K562 (cell line): Measurements from ENCODE around the gene CDC27. TPM values are rescaled to one million over a fixed set of nuclear protein-coding genes. Genes with fewer than 3 reads are reported as not detected.

Experiments
- ARHGAP35 ChIP-seq: fragments of 450-650 bp; IDR thresholded peaks from 2 replicates; pipeline ENCODE4 v1.6.1; 2018; ENCODE audit not compliant: partially characterized antibody
- ATF1 ChIP-seq, 2 experiments: fragments of 450-650 bp in 1 of 2; IDR thresholded peaks; 2 replicates each; pipeline ENCODE4 v1.6.1; 2016; ENCODE audit warnings: missing compliant biosample characterization in 1 of 2, missing genetic modification characterization in 1 of 2
- CHD2 ChIP-seq: IDR thresholded peaks from 2 replicates; pipeline ENCODE4 v1.6.1; 2011; ENCODE audit warnings: low read depth, low read length
- CTBP1 ChIP-seq: fragments of 450-650 bp; IDR thresholded peaks from 2 replicates; pipeline ENCODE4 v1.6.1; 2016; ENCODE audit warnings: borderline replicate concordance
- CXXC5 ChIP-seq: fragments of 250-450 bp; sonication (Bioruptor Pico); IDR thresholded peaks from 2 replicates; pipeline ENCODE4 v1.8.0; 2022; ENCODE audit warnings: inconsistent platforms, mild to moderate bottlenecking, moderate library complexity
- DACH1 ChIP-seq: fragments of 450-650 bp; IDR thresholded peaks from 2 replicates; pipeline ENCODE4 v1.6.1; 2018; ENCODE audit not compliant: partially characterized antibody
- E2F3 ChIP-seq: fragments of 250-450 bp; sonication (Bioruptor Pico); IDR thresholded peaks from 2 replicates; pipeline ENCODE4 v1.4.0; 2020; ENCODE audit warnings: mild to moderate bottlenecking
- EGR1 ChIP-seq: fragments of 450-650 bp; conservative IDR thresholded peaks from 2 replicates; pipeline ENCODE4 v1.6.1; 2017; ENCODE audit warnings: mild to moderate bottlenecking
- GATAD2A ChIP-seq: fragments of 450-650 bp; IDR thresholded peaks from 2 replicates; pipeline ENCODE4 v1.6.1; 2017
- HDAC8 ChIP-seq: fragments of 450-650 bp; IDR thresholded peaks from 2 replicates; pipeline ENCODE4 v1.6.1; 2016; ENCODE audit warnings: mild to moderate bottlenecking, missing genetic modification characterization, moderate library complexity, missing compliant biosample characterization
- HMBOX1 ChIP-seq: sonication (generic); IDR thresholded peaks from 2 replicates; pipeline ENCODE4 v1.6.1; 2016
- KDM5B ChIP-seq: fragments of 200-600 bp; sonication (generic); IDR thresholded peaks from 2 replicates; pipeline ENCODE4 v1.6.1; 2012; ENCODE audit warnings: low read depth, mild to moderate bottlenecking, moderate library complexity, low read length, control low read depth, inconsistent platforms; ENCODE audit not compliant: insufficient replicate concordance
- L3MBTL2 ChIP-seq: fragments of 450-650 bp; IDR thresholded peaks from 2 replicates; pipeline ENCODE4 v1.6.1; 2016; ENCODE audit warnings: mild to moderate bottlenecking, moderate library complexity
- MAZ ChIP-seq, 2 experiments: fragments of 450-650 bp in 1 of 2; sonication (generic) in 1 of 2; formaldehyde crosslinking; IDR thresholded peaks in 1 of 2; conservative IDR thresholded peaks in 1 of 2; 2 replicates each; pipeline versions ENCODE4 v1.4.0 to v1.5.0; 2020; ENCODE audit warnings: mild to moderate bottlenecking in 1 of 2, missing genetic modification reagents in 1 of 2
- POLR2AphosphoS5 ChIP-seq: IDR thresholded peaks from 2 replicates; pipeline ENCODE4 v1.6.1; 2011; ENCODE audit warnings: mild to moderate bottlenecking, low read depth, low read length, moderate library complexity; ENCODE audit not compliant: control insufficient read depth, insufficient read depth
- POLR2B ChIP-seq: fragments of 450-650 bp; IDR thresholded peaks from 2 replicates; pipeline ENCODE4 v1.6.1; 2018; ENCODE audit warnings: low read depth; ENCODE audit not compliant: partially characterized antibody
- RFX7 ChIP-seq: fragments of 250-450 bp; sonication (Bioruptor Pico); IDR thresholded peaks from 2 replicates; pipeline ENCODE4 v1.5.1; 2021; ENCODE audit warnings: mild to moderate bottlenecking
- TBP ChIP-seq: optimal IDR thresholded peaks from 2 replicates; pipeline ENCODE3; 2011; ENCODE audit warnings: low read depth, low read length, improper control_type of control experiment
- YY1 ChIP-seq, 3 experiments: IDR thresholded peaks; 2 replicates each; pipeline ENCODE4 v1.6.1; 2011; ENCODE audit warnings: low read length in 2 of 3, mild to moderate bottlenecking in 2 of 3, moderate library complexity in 2 of 3, borderline replicate concordance in 1 of 3, control low read depth in 1 of 3, low read depth in 1 of 3; ENCODE audit not compliant: insufficient read depth in 3 of 3, insufficient replicate concordance in 2 of 3, control insufficient read depth in 1 of 3, insufficient read length in 1 of 3; ENCODE audit errors: extremely low read depth in 1 of 3
- ZNF79 ChIP-seq: fragments of 250-450 bp; sonication (Bioruptor Pico); IDR thresholded peaks from 2 replicates; pipeline ENCODE4 v1.4.0; 2020; ENCODE audit warnings: low read depth, mild to moderate bottlenecking, moderate library complexity
- polyA plus RNA-seq, 8 experiments: library from polyadenylated mRNA; depleted of rRNA in 4 of 8; stranded (reverse) in 5 of 8; unstranded in 3 of 8; fragments of >200 nt; fragmentation: Nextera tagmentation in 2 of 8; fragmentation: Illumina TruSeq in 1 of 8; extraction: Ambion mirVana in 2 of 8; extraction: Trizol in 1 of 8; gene quantifications; 2 replicates each; pipeline versions ENCODE4 v1.2.1 to v1.2.3, GENCODE V29; 2011 to 2014; ENCODE audit warnings: inconsistent platforms in 1 of 8, missing spikeins in 1 of 8
- total RNA-seq, 7 experiments: library from RNA; depleted of rRNA in 6 of 7; stranded (reverse); fragments of >200 nt in 6 of 7; fragmentation: Illumina TruSeq in 2 of 7; extraction: Trizol in 2 of 7; gene quantifications; 2 replicates each; pipeline versions ENCODE4 v1.2.1 to v1.2.3, GENCODE V29; 2011 to 2021; ENCODE audit warnings: low replicate concordance in 1 of 7
- TF ChIP-seq, protein P1 (sequence below): fragments of 450-650 bp; IDR thresholded peaks from one replicate; pipeline ENCODE4 v1.6.1; 2018; ENCODE audit warnings: mild to moderate bottlenecking, moderate library complexity; ENCODE audit not compliant: partially characterized antibody
- TF ChIP-seq, protein P2 (sequence below): fragments of 250-450 bp; sonication (Bioruptor Pico); IDR thresholded peaks from 2 replicates; pipeline ENCODE4 v1.5.0; 2022; ENCODE audit warnings: mild to moderate bottlenecking
- TF ChIP-seq, protein P3 (sequence below): IDR thresholded peaks from 2 replicates; pipeline ENCODE4 v1.6.1; 2011; ENCODE audit not compliant: insufficient read length; ENCODE audit errors: extremely low read depth

CDC27 gene
- total and polyA plus RNA-seq, 9 of the 15 experiments (the other 6 are each of a cell fraction or from before 2014, with no cell fraction given): 28.6 to 155 (median 94.1) TPM

DNA sequence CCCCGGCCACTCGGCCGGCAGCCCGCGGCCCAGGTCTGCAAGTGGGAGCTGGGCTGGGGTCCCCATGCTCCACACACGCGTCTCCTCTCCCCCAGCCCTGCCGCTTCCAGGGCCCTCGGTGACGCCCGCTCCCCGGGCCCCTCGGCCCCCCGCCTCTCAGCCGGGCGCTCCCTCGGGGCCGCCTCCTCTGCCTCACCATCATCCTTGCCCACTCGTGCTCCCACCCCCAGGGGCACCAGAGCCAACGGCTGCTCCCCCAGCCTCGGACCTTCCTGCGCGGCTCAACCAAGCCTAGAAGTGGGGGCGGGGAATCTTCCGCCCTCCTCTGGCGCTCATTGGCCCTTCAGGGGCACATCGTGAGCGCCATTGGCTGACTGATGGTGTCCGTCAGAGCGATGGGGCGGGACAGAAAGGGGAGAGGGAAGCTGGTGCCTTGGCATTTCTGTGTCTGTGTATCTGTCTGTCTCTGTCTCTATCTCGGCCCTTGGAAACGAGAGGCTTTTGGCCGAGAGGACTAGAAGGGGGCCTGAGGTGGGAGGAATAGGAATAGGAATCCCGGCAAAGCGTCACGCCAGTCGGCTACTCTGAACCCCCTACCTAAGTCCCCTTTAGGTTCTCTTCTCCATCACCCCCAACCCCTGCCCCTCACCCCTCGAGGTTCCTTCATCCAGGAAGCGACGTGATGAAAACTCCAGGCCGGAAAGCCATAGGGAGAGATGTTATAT lies 88.9 kb downstream of the CDC27 start (continued):
- TF ChIP-seq ARHGAP35 (no peak), E2F3 (CRISPR knock-in tag) (no peak), KDM5B (peak; percentile 49), CHD2 (peak; percentile 79), HDAC8 (tag) (no peak), GATAD2A (peak; percentile 49; the same call in 1 of the 2 replicates), ATF1 (CRISPR knock-in tag; IDR thresholded peaks at IDR 0.05) (no peak), ATF1 (tag; IDR thresholded peaks at IDR 0.05) (peak; percentile 43; the same call in 1 of the 2 replicates), TBP (peak; percentile 11), DACH1 (no peak), POLR2AphosphoS5 (peak; percentile 33; the same call in 1 of the 2 replicates), CXXC5 (CRISPR knock-in tag) (peak; percentile 28; the same call in 1 of the 2 replicates), POLR2B (peak; percentile 44), YY1 (IDR thresholded peaks at IDR 0.05; ENCODE audit: borderline replicate concordance in 1 of 3, control insufficient read depth in 1 of 3, extremely low read depth in 1 of 3, insufficient read depth in 3 of 3, insufficient read length in 1 of 3, insufficient replicate concordance in 2 of 3, low read depth in 1 of 3, low read length in 2 of 3) (peak in 1 of 3 experiments; percentile 25), CTBP1 (peak; percentile 50; the same call in 1 of the 2 replicates), MAZ (CRISPR knock-in tag; conservative IDR thresholded peaks at IDR 0.05 in 1 of 2, IDR thresholded peaks at IDR 0.05 in 1 of 2) (peak; percentile 71 to 77; a peak in 3 of 4 replicates), EGR1 (peak; percentile 46; the same call in 1 of the 2 replicates), RFX7 (CRISPR knock-in tag) (no peak), L3MBTL2 (peak; percentile 18; the same call in 1 of the 2 replicates), ZNF79 (CRISPR knock-in tag) (no peak), HMBOX1 (no peak)
- TF ChIP-seq, protein P1, sequence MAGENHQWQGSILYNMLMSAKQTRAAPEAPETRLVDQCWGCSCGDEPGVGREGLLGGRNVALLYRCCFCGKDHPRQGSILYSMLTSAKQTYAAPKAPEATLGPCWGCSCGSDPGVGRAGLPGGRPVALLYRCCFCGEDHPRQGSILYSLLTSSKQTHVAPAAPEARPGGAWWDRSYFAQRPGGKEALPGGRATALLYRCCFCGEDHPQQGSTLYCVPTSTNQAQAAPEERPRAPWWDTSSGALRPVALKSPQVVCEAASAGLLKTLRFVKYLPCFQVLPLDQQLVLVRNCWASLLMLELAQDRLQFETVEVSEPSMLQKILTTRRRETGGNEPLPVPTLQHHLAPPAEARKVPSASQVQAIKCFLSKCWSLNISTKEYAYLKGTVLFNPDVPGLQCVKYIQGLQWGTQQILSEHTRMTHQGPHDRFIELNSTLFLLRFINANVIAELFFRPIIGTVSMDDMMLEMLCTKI: no peak
- TF ChIP-seq, protein P2, sequence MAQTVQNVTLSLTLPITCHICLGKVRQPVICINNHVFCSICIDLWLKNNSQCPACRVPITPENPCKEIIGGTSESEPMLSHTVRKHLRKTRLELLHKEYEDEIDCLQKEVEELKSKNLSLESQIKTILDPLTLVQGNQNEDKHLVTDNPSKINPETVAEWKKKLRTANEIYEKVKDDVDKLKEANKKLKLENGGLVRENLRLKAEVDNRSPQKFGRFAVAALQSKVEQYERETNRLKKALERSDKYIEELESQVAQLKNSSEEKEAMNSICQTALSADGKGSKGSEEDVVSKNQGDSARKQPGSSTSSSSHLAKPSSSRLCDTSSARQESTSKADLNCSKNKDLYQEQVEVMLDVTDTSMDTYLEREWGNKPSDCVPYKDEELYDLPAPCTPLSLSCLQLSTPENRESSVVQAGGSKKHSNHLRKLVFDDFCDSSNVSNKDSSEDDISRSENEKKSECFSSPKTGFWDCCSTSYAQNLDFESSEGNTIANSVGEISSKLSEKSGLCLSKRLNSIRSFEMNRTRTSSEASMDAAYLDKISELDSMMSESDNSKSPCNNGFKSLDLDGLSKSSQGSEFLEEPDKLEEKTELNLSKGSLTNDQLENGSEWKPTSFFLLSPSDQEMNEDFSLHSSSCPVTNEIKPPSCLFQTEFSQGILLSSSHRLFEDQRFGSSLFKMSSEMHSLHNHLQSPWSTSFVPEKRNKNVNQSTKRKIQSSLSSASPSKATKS: no peak
- TF ChIP-seq, protein P3, sequence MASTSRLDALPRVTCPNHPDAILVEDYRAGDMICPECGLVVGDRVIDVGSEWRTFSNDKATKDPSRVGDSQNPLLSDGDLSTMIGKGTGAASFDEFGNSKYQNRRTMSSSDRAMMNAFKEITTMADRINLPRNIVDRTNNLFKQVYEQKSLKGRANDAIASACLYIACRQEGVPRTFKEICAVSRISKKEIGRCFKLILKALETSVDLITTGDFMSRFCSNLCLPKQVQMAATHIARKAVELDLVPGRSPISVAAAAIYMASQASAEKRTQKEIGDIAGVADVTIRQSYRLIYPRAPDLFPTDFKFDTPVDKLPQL: no peak
